OCI-M2 (cell line): ENCODE data around the gene SEC24C.
"Not testable (repeated sequence)": the region's sequence is repeated elsewhere in the genome, so short reads cannot be mapped to it uniquely, and the experiment has no call there.

Source experiments
- DNase-seq: peaks from one replicate; lab custom pipeline; 2025; ENCODE audit not compliant: unreplicated experiment; lab: John Stamatoyannopoulos, UW

The SEC24C gene

GRCh38 chr10:73791871-73792400 lies 47.8 kb downstream of the SEC24C start:
- DNase-seq: no peak

GRCh38 chr10:73793456-73793855 lies 49.3 kb downstream of the SEC24C start:
- DNase-seq: no peak

GRCh38 chr10:73795491-73795890 lies 51.3 kb downstream of the SEC24C start:
- DNase-seq: not testable (repeated sequence)

GRCh38 chr10:73796035-73796434 lies 51.9 kb downstream of the SEC24C start:
- DNase-seq: not testable (repeated sequence)

GRCh38 chr10:73796766-73797165 lies 52.6 kb downstream of the SEC24C start:
- no peak for DNase-seq

- DNase-seq: no peak
These were observed 53.3 kb downstream of the SEC24C start for GRCh38 chr10:73797324-73798025.

- DNase-seq: no peak
These were observed 53.9 kb downstream of the SEC24C start for GRCh38 chr10:73798087-73798486.

- DNase-seq: no peak
These were observed 54.9 kb downstream of the SEC24C start for GRCh38 chr10:73798927-73799560.

GRCh38 chr10:73799899-73800559 lies 55.9 kb downstream of the SEC24C start:
- no peak for DNase-seq

GRCh38 chr10:73800560-73801252 lies 56.5 kb downstream of the SEC24C start:
- no peak for DNase-seq

- DNase-seq: no peak
These were observed 57.0 kb downstream of the SEC24C start for GRCh38 chr10:73801253-73801590.

GRCh38 chr10:73802276-73802991 lies 58.3 kb downstream of the SEC24C start:
- DNase-seq: no peak

GRCh38 chr10:73803680-73804286 lies 59.6 kb downstream of the SEC24C start:
- no peak for DNase-seq

- no peak for DNase-seq
These were observed 62.2 kb downstream of the SEC24C start for GRCh38 chr10:73806176-73806950.

GRCh38 chr10:73807471-73807870 lies 63.3 kb downstream of the SEC24C start:
- no peak for DNase-seq

- DNase-seq: no peak
These were observed 64.0 kb downstream of the SEC24C start for GRCh38 chr10:73808021-73808815.

- no peak for DNase-seq
These were observed 65.1 kb downstream of the SEC24C start for GRCh38 chr10:73809061-73809818.

GRCh38 chr10:73810358-73810734 lies 66.2 kb downstream of the SEC24C start:
- DNase-seq: no peak
